Keratinocyte (primary cell): ENCODE measurements around the gene KDM3A. TPM values are rescaled to one million over a fixed set of nuclear protein-coding genes. Genes with fewer than 3 reads are reported as not detected.

Experiments
- DNase-seq: peaks from one replicate; pipeline ENCODE4 v3.0.0-alpha.2; 2011; ENCODE audit warnings: low read depth, missing footprints, low spot score
- FAIRE-seq: peaks from 2 replicates; lab custom pipeline; 2011; peaks lifted over from hg19 to GRCh38; lab: Jason Lieb, UNC
- H2AFZ ChIP-seq: 2 replicates; pipeline ENCODE4 v1.6.0; 2012; ENCODE audit warnings: low read length, control low read depth, inconsistent platforms; ENCODE audit not compliant: control insufficient read depth
- H3K27ac ChIP-seq: 2 replicates; pipeline ENCODE4 v1.5.1; 2011; ENCODE audit warnings: low read length; ENCODE audit not compliant: control insufficient read depth, insufficient read depth
- H3K27me3 ChIP-seq: 3 replicates; pipeline ENCODE4 v1.6.0; 2011; ENCODE audit warnings: low read length; ENCODE audit not compliant: control insufficient read depth, insufficient read depth; ENCODE audit errors: extremely low read depth
- H3K36me3 ChIP-seq, 2 experiments: 2 replicates in 1 of 2; 3 replicates in 1 of 2; pipeline ENCODE4 v1.5.1; 2011; ENCODE audit warnings: low read length in 2 of 2, mild to moderate bottlenecking in 1 of 2; ENCODE audit not compliant: control insufficient read depth in 2 of 2, insufficient read depth in 2 of 2; ENCODE audit errors: extremely low read depth in 1 of 2
- H3K4me1 ChIP-seq: 3 replicates; pipeline ENCODE4 v1.5.1; 2011; ENCODE audit warnings: low read length; ENCODE audit not compliant: control insufficient read depth, insufficient read depth; ENCODE audit errors: extremely low read depth
- H3K4me2 ChIP-seq: 3 replicates; pipeline ENCODE4 v1.6.0; 2011; ENCODE audit warnings: low read depth, low read length; ENCODE audit not compliant: control insufficient read depth, insufficient read depth; ENCODE audit errors: extremely low read depth
- H3K4me3 ChIP-seq, 3 experiments: fragments of 200-600 bp in 1 of 3; sonication (generic) in 1 of 3; 2 replicates in 2 of 3; 3 replicates in 1 of 3; pipeline ENCODE4 v1.5.1; 2011 to 2016; ENCODE audit warnings: low read length in 3 of 3, mild to moderate bottlenecking in 3 of 3, control low read depth in 2 of 3, inconsistent platforms in 1 of 3, low read depth in 1 of 3, mixed read lengths in 1 of 3, mixed run types in 1 of 3, moderate library complexity in 1 of 3; ENCODE audit not compliant: control insufficient read depth in 2 of 3, insufficient read depth in 2 of 3; ENCODE audit errors: extremely low read depth in 1 of 3
- H3K79me2 ChIP-seq: 2 replicates; pipeline ENCODE4 v1.6.0; 2012; ENCODE audit warnings: low read length; ENCODE audit not compliant: control insufficient read depth, insufficient read depth
- H3K9ac ChIP-seq: 3 replicates; pipeline ENCODE4 v1.6.0; 2011; ENCODE audit warnings: low read length; ENCODE audit not compliant: control insufficient read depth, insufficient read depth; ENCODE audit errors: extremely low read depth
- H3K9me1 ChIP-seq: 3 replicates; pipeline ENCODE4 v1.6.0; 2011; ENCODE audit warnings: low read length; ENCODE audit not compliant: control insufficient read depth, insufficient read depth; ENCODE audit errors: extremely low read depth
- H3K9me3 ChIP-seq: 2 replicates; pipeline ENCODE4 v1.5.1; 2012; ENCODE audit warnings: low read depth, low read length; ENCODE audit not compliant: control insufficient read depth
- H4K20me1 ChIP-seq: 3 replicates; pipeline ENCODE4 v1.6.0; 2011; ENCODE audit warnings: low read length; ENCODE audit not compliant: control insufficient read depth, insufficient read depth; ENCODE audit errors: extremely low read depth
- CTCF ChIP-seq, 3 experiments: IDR thresholded peaks in 1 of 3; conservative IDR thresholded peaks in 1 of 3; optimal IDR thresholded peaks in 1 of 3; 2 replicates in 2 of 3; 3 replicates in 1 of 3; pipeline versions ENCODE3 to v1.5.1; 2011; ENCODE audit warnings: low read length in 3 of 3, mild to moderate bottlenecking in 3 of 3, moderate library complexity in 2 of 3, control low read depth in 1 of 3, inconsistent platforms in 1 of 3; ENCODE audit not compliant: insufficient read depth in 2 of 3; ENCODE audit errors: extremely low read depth in 1 of 3
- EZH2 ChIP-seq: IDR thresholded peaks from one replicate; pipeline ENCODE4 v1.6.1; 2012; ENCODE audit warnings: inconsistent platforms, mild to moderate bottlenecking, low read length, moderate library complexity
- dilution Hi-C: fragments of 300-500 bp; cut with MboI; formaldehyde crosslinking; loops from one replicate; pipeline ENCODE4 v1.7.0; 2020; ENCODE audit warnings: low sequenced_read_pairs; ENCODE audit not compliant: extremely low pct_ligation_motif_present
- polyA plus RNA-seq, 5 experiments: library from polyadenylated mRNA; depleted of rRNA in 3 of 5; stranded (reverse) in 3 of 5; stranded (forward) in 1 of 5; unstranded in 1 of 5; fragments of >200 nt; gene quantifications; 1 replicate in 1 of 5; 2 replicates in 3 of 5; 3 replicates in 1 of 5; pipeline versions ENCODE4 v1.2.1 to v1.2.3, GENCODE V29; 2011 to 2012; ENCODE audit warnings: missing spikeins in 2 of 5, low read depth in 1 of 5, low replicate concordance in 1 of 5

The KDM3A gene
- polyA plus RNA-seq, 1 donor (not counting 4 experiments of a cell fraction or from before 2014, with no cell fraction given): 32.9 TPM

- no peaks in the 10 kb centered on the region for H3K9me3 ChIP-seq
- DNase-seq (no peak), FAIRE-seq (no peak)
- H3K9ac ChIP-seq: no peak overlapping the region
- TF ChIP-seq CTCF (optimal IDR thresholded peaks at IDR 0.05 in 1 of 3, IDR thresholded peaks at IDR 0.05 in 1 of 3, conservative IDR thresholded peaks at IDR 0.05 in 1 of 3; ENCODE audit: extremely low read depth in 1 of 3, insufficient read depth in 2 of 3, low read length in 3 of 3) (no peak), EZH2 (no peak)
- H3K4me2 ChIP-seq: no peak overlapping the region
- no peaks in the 10 kb centered on the region for H3K79me2 ChIP-seq
- peaks cover 8% of the 10 kb centered on the region for H3K4me1 ChIP-seq
- H3K4me3 ChIP-seq: no peak overlapping the region
- no peaks in the 10 kb centered on the region for H3K36me3 ChIP-seq
- dilution Hi-C loops: no loop called here
- no peak overlapping the region for H3K27ac ChIP-seq
- no peak overlapping the region for H2AFZ ChIP-seq
- no peaks in the 10 kb centered on the region for H3K27me3 ChIP-seq
- H4K20me1 ChIP-seq: no peaks in the 10 kb centered on the region
- H3K9me1 ChIP-seq: no peaks in the 10 kb centered on the region
These were observed 43.2 kb upstream of the KDM3A start for GRCh38 chr2:86397986-86398385.

GRCh38 chr2:86398500-86399474 is 42.4 kb upstream of the KDM3A start:
- Histone ChIP-seq H3K9ac (no peak overlapping the region), H3K27me3 (no peaks in the 10 kb centered on the region), H3K4me1 (peaks cover 2% of the 10 kb centered on the region), H3K9me1 (no peaks in the 10 kb centered on the region), H3K79me2 (no peaks in the 10 kb centered on the region), H4K20me1 (no peaks in the 10 kb centered on the region), H2AFZ (no peak overlapping the region), H3K27ac (no peak overlapping the region), H3K36me3 (no peaks in the 10 kb centered on the region), H3K4me3 (no peak overlapping the region), H3K4me2 (no peak overlapping the region), H3K9me3 (no peaks in the 10 kb centered on the region)
- no peak for FAIRE-seq
- dilution Hi-C loops: no loop called here
- no peak for TF ChIP-seq EZH2
- no peak for TF ChIP-seq CTCF (optimal IDR thresholded peaks at IDR 0.05 in 1 of 3, IDR thresholded peaks at IDR 0.05 in 1 of 3, conservative IDR thresholded peaks at IDR 0.05 in 1 of 3; ENCODE audit: extremely low read depth in 1 of 3, insufficient read depth in 2 of 3, low read length in 3 of 3)
- no peak for DNase-seq
